Heart right ventricle (tissue), 16 donors: ENCODE results near the gene EXD2. TPM values are rescaled to one million over a fixed set of nuclear protein-coding genes. Genes with fewer than 3 reads are reported as not detected.

Experiments used
- ATAC-seq, 8 donors: fragments of 200-7000 bp; cut with Tn5 transposase; one replicate each; pipeline ENCODE4 v1.9.1; 2020; ENCODE audit warnings: mild to moderate bottlenecking in 8 of 8, moderate library complexity in 8 of 8, moderate number of reproducible peaks in 1 of 8
- DNase-seq, 2 donors: peaks; one replicate each; pipeline ENCODE4 v3.0.0-alpha.2; 2020
- H3K27ac ChIP-seq, 10 donors: fragments of 200-600 bp; sonication (generic) in 2 of 10; one replicate each; pipeline versions ENCODE4 v1.5.0 to v1.8.0; 2020 to 2022; ENCODE audit warnings: mild to moderate bottlenecking in 3 of 10
- H3K27me3 ChIP-seq, 7 donors: fragments of 200-600 bp; one replicate each; pipeline ENCODE4 v1.8.0; 2021 to 2022; ENCODE audit warnings: mild to moderate bottlenecking in 2 of 7
- H3K36me3 ChIP-seq, 9 donors: fragments of 200-600 bp; sonication (generic) in 1 of 9; one replicate each; pipeline versions ENCODE4 v1.5.0 to v1.8.0; 2020 to 2022; ENCODE audit warnings: mild to moderate bottlenecking in 2 of 9
- H3K4me1 ChIP-seq, 9 donors: fragments of 200-600 bp; sonication (generic) in 1 of 9; one replicate each; pipeline versions ENCODE4 v1.5.0 to v1.8.0; 2020 to 2022; ENCODE audit warnings: mild to moderate bottlenecking in 4 of 9
- H3K4me3 ChIP-seq, 10 donors: fragments of 200-600 bp; sonication (generic) in 2 of 10; one replicate each; pipeline versions ENCODE4 v1.5.0 to v1.8.0; 2020 to 2022; ENCODE audit warnings: mild to moderate bottlenecking in 7 of 10, moderate library complexity in 2 of 10
- H3K9me3 ChIP-seq, 11 donors: fragments of 200-600 bp in 10 of 11; sonication (generic) in 2 of 11; one replicate each; pipeline versions ENCODE4 v1.5.0 to v1.8.0; 2013 to 2022; ENCODE audit warnings: mild to moderate bottlenecking in 2 of 11, control low read depth in 1 of 11, moderate library complexity in 1 of 11
- CTCF ChIP-seq, 9 donors: fragments of 200-600 bp; sonication (generic) in 2 of 9; IDR thresholded peaks; one replicate each; pipeline versions ENCODE4 v1.5.0 to v1.8.0; 2021 to 2022; ENCODE audit warnings: antibody characterized with exemption in 9 of 9, mild to moderate bottlenecking in 5 of 9, moderate library complexity in 1 of 9
- WGBS, 2 donors: extraction: QIAGEN DNeasy Blood & Tissue Kit; methylation state at CpG; one replicate each; pipeline ENCODE4 v1.1.7; 2013; ENCODE audit warnings: inconsistent platforms in 1 of 2; 5-methylcytosine and 5-hydroxymethylcytosine counted together
- intact Hi-C, 10 donors: fragments of 100-400 bp; cut with DNase I; formaldehyde crosslinking; loops; one replicate each; pipeline versions ENCODE4 v1.11.1 to v1.14.2; 2022
- polyA plus RNA-seq, 2 donors: library from polyadenylated mRNA; stranded (reverse); fragments of 200-250 nt; gene quantifications; one replicate each; pipeline ENCODE4 v1.2.3, GENCODE V29; 2013
- total RNA-seq, 10 donors: library from RNA; stranded (reverse); fragmentation: NEBNext Ultra II Directional in 3 of 10; extraction: Animal tissue kit (Norgen Biotek cat#: 25700) in 3 of 10; gene quantifications; one replicate each; pipeline versions ENCODE4 v1.2.1 to v1.2.4, GENCODE V29; 2021 to 2023
- donor health status: Arrhythmogenic right ventricular cardiomyopathy.
- donor health status: ischemic (EF 13 %, LVEDD 7.1; RV severe dilation, severe dysfunction).
- donor health status: healthy with polysubstance abuse.
- donor health status: DM: no; HTN: yes; CAD: no.
- donor health status: DM: no; HTN: no; CAD: no.
- donor health status: ischemic (EF 25% LVEDD 6.9; RV normal size, moderate dysfunction).
- donor health status: ischemic (EF 25% LVEDD 5.7; RV mildly dilated, moderate dysfunction).
- donor health status: healthy.
- donor health status: DM: yes; HTN: yes; CAD: no.
- donor health status: Ischemic cardiomyopathy.
- donor health status: ischemic (EF 35%, LVEDD 5.7; RV mildly dilated, moderate dysfunction).
- donor health status: nonischemic (EF 11% LVEDD 7.7; RV severe dilation, severe dysfunction).
- donor health status: DM: yes; HTN: yes; CAD: no.
- donor health status: PGD.
- donor health status: ischemic (EF 29% LVEDD 5.4; RV normal size, mild dysfunction).
- donor health status: nonischemic (EF 23%, LVEDD 6.1; RV moderate dilation, normal function).

Gene EXD2
- total and polyA plus RNA-seq, 12 donors, result 9.8 to 22.4 (median 16.2) TPM

DNA sequence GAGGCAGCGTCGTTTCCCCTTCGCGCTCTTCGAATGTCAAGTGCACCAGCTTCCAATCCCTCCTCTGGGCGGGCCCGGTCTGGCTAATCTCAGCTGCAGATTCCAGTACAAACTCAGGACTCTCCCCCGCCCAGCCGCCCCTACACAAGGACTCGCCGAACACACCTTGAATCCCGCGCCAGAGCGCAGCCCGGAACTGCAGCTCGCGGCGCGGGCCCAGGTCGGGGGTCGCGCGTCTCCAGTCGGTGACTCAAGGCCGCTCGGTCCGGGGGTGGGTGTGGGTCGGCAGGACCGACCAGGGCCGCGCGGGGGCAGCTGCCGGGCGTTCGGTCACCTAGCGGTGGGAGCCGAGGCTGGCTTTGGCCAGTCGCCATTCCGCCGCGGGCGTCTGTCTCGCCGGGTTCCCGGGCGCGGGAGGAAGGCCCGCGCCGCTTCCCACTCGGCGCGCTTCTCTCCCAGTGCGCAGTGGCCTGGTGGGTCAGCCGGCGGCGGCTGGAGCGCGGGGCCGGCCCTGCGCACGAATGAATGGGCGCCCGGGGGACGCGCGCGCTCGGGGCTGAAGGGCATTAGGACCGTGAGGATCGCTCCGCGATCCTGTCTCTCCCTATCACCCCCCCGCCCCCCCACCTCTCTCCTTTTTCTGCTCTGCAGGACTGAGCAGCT, 68.4 kb downstream of the EXD2 start, which contains the start of gene GALNT16:
Gene GALNT16, plus strand, starts transcription at position 632 of the 663 bp plus-strand sequence. CDS start 133 bp downstream, outside the sequence.
- TF ChIP-seq CTCF (IDR thresholded peaks at IDR 0.05), result peak in 7 of 9 donors; percentile 19 to 62 (median 48)
- intact Hi-C loops, result loop anchor here in 4 of 10 donors (2.0 to 10.0 kb wide), 6 partner anchors 29 to 203 kb away; no protein-coding TSS in a partner anchor
- ATAC-seq, result peak; percentile 8 to 58 (median 36)
- peak; percentile 47 to 54 for DNase-seq
- H3K36me3 ChIP-seq, result no peaks in the 10 kb centered on the region
- H3K27me3 ChIP-seq, result peaks cover 0 to 74% (median 19%) of the 10 kb centered on the region in 7 donors
- H3K4me1 ChIP-seq, result peaks cover 6 to 61% (median 42%) of the 10 kb centered on the region in 9 donors
- peak within 1 kb of the TSS; percentile 33 to 87 (median 72) for H3K4me3 ChIP-seq
- H3K27ac ChIP-seq, result peak within 1 kb of the TSS; percentile 47 to 86 (median 81)
- 1% methylated on average over 72 to 74 of the region's 74 CpGs for WGBS, 2 donors
- no peaks in the 10 kb centered on the region for H3K9me3 ChIP-seq

GRCh38 chr14:69260190-69260860, 69.0 kb downstream of the EXD2 start:
- no peaks in the 10 kb centered on the region for H3K9me3 ChIP-seq
- DNase-seq (peak in 1 of 2 donors; percentile 43), ATAC-seq (peak in 5 of 8 donors; percentile 7 to 22 (median 11))
- peak overlapping the region; percentile 33 to 87 (median 72) for H3K4me3 ChIP-seq
- WGBS, 2 donors, result 0 to 1% methylated on average over 78 of the region's 78 CpGs
- no peaks in the 10 kb centered on the region for H3K36me3 ChIP-seq
- TF ChIP-seq CTCF (IDR thresholded peaks at IDR 0.05), result no peak
- intact Hi-C loops, result loop anchor here in 3 of 10 donors (2.0 to 10.0 kb wide), 3 partner anchors 28 to 56 kb away; no protein-coding TSS in a partner anchor
- peaks cover 0 to 74% (median 19%) of the 10 kb centered on the region in 7 donors for H3K27me3 ChIP-seq
- H3K4me1 ChIP-seq, result peaks cover 6 to 66% (median 47%) of the 10 kb centered on the region in 9 donors
- H3K27ac ChIP-seq, result peak overlapping the region; percentile 47 to 86 (median 81)

- intact Hi-C loops, result loop anchor here in 3 of 10 donors (2.0 to 10.0 kb wide), 3 partner anchors 28 to 56 kb away; no protein-coding TSS in a partner anchor
- 1% methylated on average over 64 of the region's 64 CpGs for WGBS, 2 donors
Measured at GRCh38 chr14:69260861-69261564, 69.7 kb downstream of the EXD2 start.

More at GRCh38 chr14:69260861-69261564, 69.7 kb downstream of the EXD2 start:
- H3K4me3 ChIP-seq, result peak overlapping the region; percentile 33 to 87 (median 72)
- H3K9me3 ChIP-seq, result no peaks in the 10 kb centered on the region
- no peaks in the 10 kb centered on the region for H3K36me3 ChIP-seq
- peak; percentile 63 to 86 (median 80) for TF ChIP-seq CTCF (IDR thresholded peaks at IDR 0.05)
- H3K27ac ChIP-seq, result peak overlapping the region; percentile 47 to 86 (median 81)
- ATAC-seq (peak; percentile 59 to 82 (median 77)), DNase-seq (peak in 1 of 2 donors; percentile 67)
- peaks cover 6 to 69% (median 49%) of the 10 kb centered on the region in 9 donors for H3K4me1 ChIP-seq
- H3K27me3 ChIP-seq, result peaks cover 0 to 74% (median 19%) of the 10 kb centered on the region in 7 donors
